GM18502 (cell line): ENCODE measurements around the gene COX19.
"Not testable (repeated sequence)": the region's sequence is repeated elsewhere in the genome, so short reads cannot be mapped to it uniquely, and the experiment has no call there.

Experiments used
- ATAC-seq: cut with Tn5 transposase; IDR thresholded peaks from one replicate; pipeline ENCODE4 v1.9.1; 2021; ENCODE audit warnings: mild to moderate bottlenecking; ENCODE audit not compliant: unreplicated experiment, poor library complexity

Gene COX19

GRCh38 chr7:949021-949934, 26.1 kb downstream of the COX19 start:
- peak; percentile 23 for ATAC-seq

- ATAC-seq = no peak
These were observed 27.7 kb downstream of the COX19 start for GRCh38 chr7:947391-948210.

GRCh38 chr7:946256-946996, 28.9 kb downstream of the COX19 start:
- ATAC-seq = no peak

GRCh38 chr7:945556-946255, 29.6 kb downstream of the COX19 start:
- ATAC-seq = no peak

- no peak for ATAC-seq
These were observed 30.2 kb downstream of the COX19 start for GRCh38 chr7:945147-945555.

- no peak for ATAC-seq
These were observed 30.6 kb downstream of the COX19 start for GRCh38 chr7:944744-945143.

GRCh38 chr7:943793-944192, 31.6 kb downstream of the COX19 start:
- not testable (repeated sequence) for ATAC-seq

GRCh38 chr7:940599-941408, 34.5 kb downstream of the COX19 start:
- ATAC-seq = no peak

- ATAC-seq = no peak
These were observed 35.5 kb downstream of the COX19 start for GRCh38 chr7:939843-940242.

- no peak for ATAC-seq
These were observed 36.7 kb downstream of the COX19 start for GRCh38 chr7:938546-939185.

- ATAC-seq = no peak
These were observed 37.4 kb downstream of the COX19 start for GRCh38 chr7:937856-938484.

- peak; percentile 88 for ATAC-seq
These were observed 38.8 kb downstream of the COX19 start for GRCh38 chr7:936386-937054.

- no peak for ATAC-seq
These were observed 39.4 kb downstream of the COX19 start for GRCh38 chr7:935874-936385.

- no peak for ATAC-seq
These were observed 40.0 kb downstream of the COX19 start for GRCh38 chr7:935164-935873.

GRCh38 chr7:934469-935163, 40.7 kb downstream of the COX19 start:
- ATAC-seq = no peak

- ATAC-seq = no peak
These were observed 42.7 kb downstream of the COX19 start for GRCh38 chr7:932651-932975.
